Neutrophil (primary cell): ENCODE data around the gene MAN2C1.
"Not testable (repeated sequence)": the region's sequence is repeated elsewhere in the genome, so short reads cannot be mapped to it uniquely, and the experiment has no call there.

ENCODE experiments used
- H3K27ac ChIP-seq: fragments of 200-600 bp; sonication (generic); 2 replicates; pipeline ENCODE4 v1.5.1; 2016; ENCODE audit warnings: mild to moderate bottlenecking, moderate library complexity
- H3K27me3 ChIP-seq: fragments of 200-600 bp; sonication (generic); 2 replicates; pipeline ENCODE4 v1.6.0; 2016; ENCODE audit warnings: mild to moderate bottlenecking
- H3K36me3 ChIP-seq: fragments of 200-600 bp; sonication (generic); 2 replicates; pipeline ENCODE4 v1.5.1; 2017
- H3K4me1 ChIP-seq, 2 experiments: fragments of 200-600 bp in 1 of 2; sonication (generic) in 1 of 2; 1 replicate in 1 of 2; 2 replicates in 1 of 2; pipeline versions ENCODE4 v1.5.1 to v1.6.1; 2013 to 2016; ENCODE audit warnings: low read depth in 1 of 2, low read length in 1 of 2, mild to moderate bottlenecking in 1 of 2, moderate library complexity in 1 of 2; ENCODE audit not compliant: control insufficient read depth in 1 of 2, insufficient read depth in 1 of 2
- H3K4me3 ChIP-seq, 2 experiments: fragments of 200-600 bp in 1 of 2; sonication (generic) in 1 of 2; 1 replicate in 1 of 2; 2 replicates in 1 of 2; pipeline ENCODE4 v1.5.1; 2013 to 2016; ENCODE audit warnings: low read depth in 1 of 2, low read length in 1 of 2, mild to moderate bottlenecking in 1 of 2, moderate library complexity in 1 of 2
- H3K9me3 ChIP-seq: fragments of 200-600 bp; sonication (generic); 2 replicates; pipeline ENCODE4 v1.5.1; 2016
- TF ChIP-seq, protein P1 (sequence below): fragments of 200-600 bp; sonication (generic); IDR thresholded peaks from 2 replicates; pipeline ENCODE4 v1.5.1; 2016; ENCODE audit warnings: antibody characterized with exemption

MAN2C1 gene

DNA sequence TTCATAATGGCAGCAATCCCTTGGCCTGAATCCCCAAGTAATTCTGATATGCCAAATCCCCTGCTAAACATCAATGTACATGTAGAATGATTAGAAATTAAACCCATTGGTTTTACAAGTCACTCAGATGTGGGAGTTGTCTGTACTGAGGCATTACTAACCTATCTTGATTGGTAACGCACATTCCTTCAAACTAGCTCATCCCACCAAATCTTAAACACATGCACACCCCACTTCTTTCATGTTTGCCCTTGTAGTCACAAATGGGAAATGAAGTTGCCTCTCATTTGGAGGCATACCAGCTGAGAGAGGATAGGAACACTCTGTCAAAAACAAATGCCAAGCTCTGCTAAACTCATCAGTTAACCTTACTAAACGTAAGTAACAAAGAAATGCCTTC is 29.1 kb upstream of the MAN2C1 start:
- H3K27me3 ChIP-seq, result no peaks in the 10 kb centered on the region
- no peak overlapping the region for H3K27ac ChIP-seq
- H3K4me3 ChIP-seq, result no peak overlapping the region
- H3K4me1 ChIP-seq, result no peaks in the 10 kb centered on the region
- H3K36me3 ChIP-seq, result peaks cover 100% of the 10 kb centered on the region
- TF ChIP-seq, protein P1, sequence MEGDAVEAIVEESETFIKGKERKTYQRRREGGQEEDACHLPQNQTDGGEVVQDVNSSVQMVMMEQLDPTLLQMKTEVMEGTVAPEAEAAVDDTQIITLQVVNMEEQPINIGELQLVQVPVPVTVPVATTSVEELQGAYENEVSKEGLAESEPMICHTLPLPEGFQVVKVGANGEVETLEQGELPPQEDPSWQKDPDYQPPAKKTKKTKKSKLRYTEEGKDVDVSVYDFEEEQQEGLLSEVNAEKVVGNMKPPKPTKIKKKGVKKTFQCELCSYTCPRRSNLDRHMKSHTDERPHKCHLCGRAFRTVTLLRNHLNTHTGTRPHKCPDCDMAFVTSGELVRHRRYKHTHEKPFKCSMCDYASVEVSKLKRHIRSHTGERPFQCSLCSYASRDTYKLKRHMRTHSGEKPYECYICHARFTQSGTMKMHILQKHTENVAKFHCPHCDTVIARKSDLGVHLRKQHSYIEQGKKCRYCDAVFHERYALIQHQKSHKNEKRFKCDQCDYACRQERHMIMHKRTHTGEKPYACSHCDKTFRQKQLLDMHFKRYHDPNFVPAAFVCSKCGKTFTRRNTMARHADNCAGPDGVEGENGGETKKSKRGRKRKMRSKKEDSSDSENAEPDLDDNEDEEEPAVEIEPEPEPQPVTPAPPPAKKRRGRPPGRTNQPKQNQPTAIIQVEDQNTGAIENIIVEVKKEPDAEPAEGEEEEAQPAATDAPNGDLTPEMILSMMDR, result no peak
- no peaks in the 10 kb centered on the region for H3K9me3 ChIP-seq

DNA sequence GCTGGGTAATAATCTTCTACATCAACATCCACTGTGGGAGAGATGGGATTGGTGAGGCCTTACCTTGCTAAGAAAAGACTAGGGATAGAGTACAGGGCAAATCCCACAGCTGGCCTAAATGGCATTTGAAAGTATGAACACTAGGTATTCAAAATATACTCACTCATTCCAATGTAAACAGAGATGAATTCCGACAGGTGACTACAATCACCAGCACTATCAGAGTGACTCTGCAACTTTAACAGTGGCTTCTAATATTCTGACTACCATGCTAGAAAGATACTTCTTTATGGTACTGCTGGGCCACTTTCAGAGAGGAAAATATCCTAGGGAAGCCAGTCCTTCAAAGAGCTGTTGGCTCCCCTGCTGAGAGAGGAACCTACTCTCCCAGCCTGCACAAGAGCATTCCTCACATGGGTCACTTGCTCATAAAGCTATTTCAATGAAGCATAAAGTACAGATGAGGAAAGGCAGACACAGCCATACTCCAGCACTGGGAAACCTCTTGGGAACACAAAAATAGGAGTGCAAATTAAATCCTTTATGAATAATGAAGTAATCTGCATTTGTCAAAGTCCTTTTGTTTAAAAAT is 21.5 kb upstream of the MAN2C1 start:
- H3K27me3 ChIP-seq, result no peaks in the 10 kb centered on the region
- no peak overlapping the region for H3K27ac ChIP-seq
- H3K4me3 ChIP-seq, result no peak overlapping the region
- peaks cover 98% of the 10 kb centered on the region for H3K36me3 ChIP-seq
- no peaks in the 10 kb centered on the region for H3K9me3 ChIP-seq
- no peaks in the 10 kb centered on the region for H3K4me1 ChIP-seq
- TF ChIP-seq, protein P1, result no peak

DNA sequence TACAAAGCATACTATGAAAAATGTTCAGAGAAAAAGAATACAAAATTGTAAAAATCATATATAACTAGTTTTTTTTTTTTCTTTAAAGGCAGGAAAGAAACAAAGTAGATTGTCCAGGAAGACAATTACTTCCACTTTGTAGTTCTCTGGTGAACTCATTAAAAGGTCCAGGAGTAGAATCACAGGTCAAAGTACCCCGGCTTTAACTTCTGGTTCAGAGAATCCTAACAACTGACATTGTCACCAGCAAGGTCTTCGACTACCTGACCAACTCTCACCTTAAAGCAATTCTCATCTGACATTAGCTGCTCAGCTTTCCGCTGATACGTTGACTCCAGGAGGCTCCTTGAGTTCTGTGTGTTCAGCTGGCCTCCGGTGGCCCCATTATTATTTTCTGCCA is 15.6 kb upstream of the MAN2C1 start:
- H3K27me3 ChIP-seq, H3K27ac ChIP-seq, H3K4me3 ChIP-seq, H3K4me1 ChIP-seq, H3K9me3 ChIP-seq: not testable (repeated sequence)
- H3K36me3 ChIP-seq, result peaks cover 96% of the 10 kb centered on the region

DNA sequence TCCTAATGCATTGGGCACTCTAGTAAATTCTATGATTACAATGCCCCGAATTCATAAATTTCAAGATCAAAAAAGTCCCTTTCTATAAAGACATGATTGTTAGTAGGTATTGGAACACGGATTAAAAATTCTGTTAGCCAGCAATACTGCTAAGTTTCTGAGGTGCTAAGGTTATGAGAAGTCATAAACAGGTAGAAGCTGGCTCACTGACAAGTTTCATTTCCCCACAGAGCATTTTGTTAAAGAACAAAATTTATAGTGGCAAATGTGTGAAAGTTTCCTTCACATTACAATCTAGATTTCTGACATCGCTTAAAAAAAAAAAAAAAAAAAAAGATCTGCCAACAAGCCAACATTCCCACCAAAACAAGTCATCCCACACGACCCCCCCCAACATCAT is 12.4 kb upstream of the MAN2C1 start:
- no peaks in the 10 kb centered on the region for H3K9me3 ChIP-seq
- H3K27ac ChIP-seq, result no peak overlapping the region
- TF ChIP-seq, protein P1, result no peak
- H3K4me3 ChIP-seq, result no peak overlapping the region
- no peaks in the 10 kb centered on the region for H3K27me3 ChIP-seq
- no peaks in the 10 kb centered on the region for H3K4me1 ChIP-seq
- peaks cover 91% of the 10 kb centered on the region for H3K36me3 ChIP-seq

DNA sequence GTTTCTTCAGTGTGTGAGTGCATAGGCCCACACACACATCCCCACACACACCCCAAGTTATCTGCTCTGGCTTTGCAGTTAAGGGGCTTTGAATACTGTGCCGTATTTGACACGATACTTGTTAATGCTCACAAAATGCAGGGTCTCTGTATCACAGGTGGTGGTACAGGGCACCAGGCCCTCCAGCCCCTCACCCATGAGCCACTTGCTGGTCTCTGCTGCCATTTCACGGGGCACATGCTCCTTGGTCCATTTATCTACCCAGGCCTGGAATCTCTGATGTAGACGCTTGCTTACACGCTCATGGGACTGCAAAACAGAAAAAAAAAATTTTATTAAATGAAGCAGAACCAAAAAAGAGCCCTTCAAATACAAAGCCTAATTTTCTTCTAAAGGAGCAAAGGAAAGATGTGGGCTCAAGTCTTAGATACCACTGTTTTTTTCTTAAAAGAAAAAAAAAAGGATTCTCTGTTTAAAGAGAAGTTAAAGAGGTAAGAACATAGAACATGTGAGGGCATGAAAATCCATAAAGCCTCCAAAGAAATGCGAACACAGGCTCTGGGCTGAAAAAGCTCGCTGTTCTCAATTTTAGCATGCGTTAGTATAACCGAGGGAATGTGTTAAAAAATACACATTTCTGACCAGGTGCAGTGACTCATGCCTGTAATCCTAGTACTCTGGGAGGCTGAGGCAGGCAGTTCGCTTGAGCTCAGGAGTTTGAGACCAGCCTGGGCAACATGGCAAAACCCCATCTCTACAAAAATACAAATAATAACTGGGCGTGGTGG is 3.7 kb upstream of the MAN2C1 start:
- H3K36me3 ChIP-seq, result peaks cover 54% of the 10 kb centered on the region
- no peaks in the 10 kb centered on the region for H3K27me3 ChIP-seq
- H3K4me1 ChIP-seq, result peaks cover 15 to 19% of the 10 kb centered on the region in 2 experiments
- no peak overlapping the region for H3K27ac ChIP-seq
- H3K9me3 ChIP-seq, result no peaks in the 10 kb centered on the region
- TF ChIP-seq, protein P1, result no peak
- H3K4me3 ChIP-seq, result no peak overlapping the region

DNA sequence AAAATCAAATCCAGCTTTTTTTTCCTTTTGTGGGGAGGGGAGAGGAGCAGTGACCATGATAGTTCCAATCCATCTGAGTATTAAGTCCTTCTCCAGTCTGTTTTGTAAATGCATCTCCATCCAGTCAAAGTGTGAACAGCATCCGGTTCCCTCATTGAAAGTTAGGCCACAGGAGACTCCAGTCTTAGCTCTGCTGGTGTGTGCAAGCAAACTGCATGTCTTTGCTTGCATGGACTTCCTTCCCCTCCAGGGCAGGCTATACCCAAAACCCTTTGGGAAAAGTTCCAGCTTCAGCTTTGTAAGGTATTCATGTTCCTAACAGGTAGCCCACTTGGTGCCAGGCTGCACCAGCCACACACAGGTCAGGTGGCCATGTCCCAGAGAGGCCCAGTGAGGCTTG is 3.1 kb upstream of the MAN2C1 start:
- TF ChIP-seq, protein P1, result no peak
- Histone ChIP-seq H3K9me3 (no peaks in the 10 kb centered on the region), H3K36me3 (peaks cover 51% of the 10 kb centered on the region), H3K4me3 (no peak overlapping the region), H3K27me3 (no peaks in the 10 kb centered on the region), H3K27ac (no peak overlapping the region), H3K4me1 (peaks cover 15 to 19% of the 10 kb centered on the region in 2 experiments)
